Peyer's patch (tissue), 4 donors: ENCODE results near the gene TK2. TPM values are rescaled to one million over a fixed set of nuclear protein-coding genes. Genes with fewer than 3 reads are reported as not detected.

ENCODE experiments used
- DNase-seq, 3 donors: peaks; one replicate each; pipeline ENCODE4 v3.0.0-alpha.2; 2017 to 2019
- H3K27ac ChIP-seq, 4 donors: fragments of 200-600 bp; sonication (generic); one replicate each; pipeline ENCODE4 v1.5.1; 2016 to 2019
- H3K27me3 ChIP-seq, 2 donors: fragments of 200-600 bp; sonication (generic); one replicate each; pipeline ENCODE4 v1.5.1; 2019
- H3K36me3 ChIP-seq, 3 donors: fragments of 200-600 bp; sonication (generic); one replicate each; pipeline ENCODE4 v1.5.1; 2016 to 2019
- H3K4me1 ChIP-seq, 4 donors: fragments of 200-600 bp; sonication (generic); one replicate each; pipeline ENCODE4 v1.5.1; 2016 to 2019
- H3K4me3 ChIP-seq, 4 donors: fragments of 200-600 bp; sonication (generic); 1 replicate in 3 of 4; 2 replicates in 1 of 4; pipeline ENCODE4 v1.5.1; 2016 to 2019; ENCODE audit warnings: mild to moderate bottlenecking in 1 of 4
- H3K9me3 ChIP-seq, 4 donors: fragments of 200-600 bp; sonication (generic); one replicate each; pipeline ENCODE4 v1.5.1; 2016 to 2019; ENCODE audit warnings: mild to moderate bottlenecking in 1 of 4
- CTCF ChIP-seq, 6 experiments: fragments of 450-650 bp in 4 of 6; fragments of 200-600 bp in 2 of 6; sonication (generic) in 1 of 6; IDR thresholded peaks; one replicate each; pipeline ENCODE4 v1.5.1; 2017 to 2019; ENCODE audit warnings: antibody characterized with exemption in 6 of 6, mild to moderate bottlenecking in 3 of 6, moderate library complexity in 1 of 6
- POLR2A ChIP-seq, 2 donors: fragments of 450-650 bp; IDR thresholded peaks; one replicate each; pipeline ENCODE4 v1.5.1; 2017; ENCODE audit warnings: antibody characterized with exemption in 2 of 2, mild to moderate bottlenecking in 2 of 2, moderate library complexity in 2 of 2
- total RNA-seq, 4 donors: library from RNA; depleted of rRNA; stranded (reverse); fragments of >200 nt; gene quantifications; one replicate each; pipeline ENCODE4 v1.1.0, GENCODE V29; 2016

The TK2 gene
- total RNA-seq, 4 donors from 2014 or later = 22.8 to 33.1 (median 27.1) TPM

DNA sequence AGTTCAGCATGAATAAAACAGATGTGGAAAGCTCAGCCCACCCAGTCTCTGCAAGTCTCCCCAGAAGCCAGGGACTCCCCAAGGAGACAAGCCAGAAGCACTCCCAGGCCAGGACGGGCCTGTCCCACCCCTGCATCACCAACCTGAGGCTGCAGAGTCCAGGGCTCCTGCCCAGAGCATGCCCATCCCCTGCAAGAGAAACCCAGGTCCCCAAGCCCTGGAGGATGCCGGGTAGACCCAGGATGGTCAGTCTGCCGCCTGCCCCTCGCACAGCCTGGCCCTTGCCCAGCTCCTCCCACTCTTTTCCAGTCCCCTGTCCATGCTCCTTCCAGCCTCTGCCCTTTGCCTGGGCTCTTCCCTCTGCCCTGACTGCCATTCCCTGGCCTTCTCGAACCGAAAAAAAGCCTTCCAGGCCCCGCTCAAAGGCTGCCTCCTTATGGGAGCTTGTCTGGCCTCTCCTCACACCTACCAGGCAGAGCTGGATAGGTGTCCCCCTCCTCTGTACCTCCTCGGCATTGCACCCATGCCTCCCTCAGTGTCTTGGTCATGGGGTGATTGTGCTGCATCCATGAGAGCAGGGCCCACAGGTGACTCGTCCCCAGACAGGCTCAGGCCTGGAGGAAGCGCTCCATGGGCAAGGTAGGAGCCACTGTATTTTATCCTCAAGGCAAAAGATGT is 78.1 kb downstream of the TK2 start:
- Histone ChIP-seq H3K4me3 (no peak overlapping the region), H3K27ac (no peak overlapping the region), H3K36me3 (no peaks in the 10 kb centered on the region), H3K9me3 (no peaks in the 10 kb centered on the region), H3K27me3 (no peaks in the 10 kb centered on the region), H3K4me1 (no peaks in the 10 kb centered on the region)
- peak in 1 of 3 donors; percentile 34 for DNase-seq
- TF ChIP-seq POLR2A (IDR thresholded peaks at IDR 0.05) = no peak
- TF ChIP-seq CTCF (IDR thresholded peaks at IDR 0.05) = no peak

DNA sequence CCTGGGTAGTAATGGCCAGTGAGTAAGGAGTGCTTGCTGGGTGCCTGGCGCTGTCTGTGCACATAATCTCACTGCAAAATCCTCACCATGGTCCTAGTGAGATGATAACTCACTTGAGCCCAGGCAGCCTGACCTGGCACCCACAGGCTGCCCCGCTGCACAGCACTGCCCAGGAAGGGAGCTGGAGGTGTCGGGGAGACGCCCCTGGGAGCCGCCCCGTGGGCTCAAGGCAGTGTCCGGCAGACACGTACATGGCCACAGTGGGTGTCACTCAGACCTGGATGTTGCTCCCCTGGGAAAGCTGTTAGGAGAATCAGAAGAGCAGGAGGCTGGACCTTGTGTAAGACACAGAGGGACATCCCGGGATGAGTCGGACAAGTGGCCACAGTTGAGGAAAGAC is 78.7 kb downstream of the TK2 start:
- Histone ChIP-seq H3K9me3 (no peaks in the 10 kb centered on the region), H3K36me3 (no peaks in the 10 kb centered on the region), H3K27me3 (no peaks in the 10 kb centered on the region), H3K4me3 (no peak overlapping the region), H3K4me1 (no peaks in the 10 kb centered on the region), H3K27ac (no peak overlapping the region)
- TF ChIP-seq CTCF (IDR thresholded peaks at IDR 0.05) = no peak
- no peak for TF ChIP-seq POLR2A (IDR thresholded peaks at IDR 0.05)
- peak in 1 of 3 donors; percentile 28 for DNase-seq

GRCh38 chr16:66470556-66470955 is 79.4 kb downstream of the TK2 start:
- H3K4me3 ChIP-seq = no peak overlapping the region
- no peaks in the 10 kb centered on the region for H3K27me3 ChIP-seq
- H3K9me3 ChIP-seq = no peaks in the 10 kb centered on the region
- DNase-seq = peak in 1 of 3 donors; percentile 5
- H3K4me1 ChIP-seq = no peaks in the 10 kb centered on the region
- H3K27ac ChIP-seq = no peak overlapping the region
- no peaks in the 10 kb centered on the region for H3K36me3 ChIP-seq
- TF ChIP-seq POLR2A (IDR thresholded peaks at IDR 0.05) (no peak), CTCF (IDR thresholded peaks at IDR 0.05) (no peak)

GRCh38 chr16:66469947-66470546 is 79.9 kb downstream of the TK2 start:
- Histone ChIP-seq H3K27me3 (no peaks in the 10 kb centered on the region), H3K4me1 (no peaks in the 10 kb centered on the region), H3K4me3 (no peak overlapping the region), H3K9me3 (no peaks in the 10 kb centered on the region), H3K27ac (no peak overlapping the region), H3K36me3 (no peaks in the 10 kb centered on the region)
- no peak for DNase-seq
- TF ChIP-seq POLR2A (IDR thresholded peaks at IDR 0.05) = no peak
- no peak for TF ChIP-seq CTCF (IDR thresholded peaks at IDR 0.05)

GRCh38 chr16:66469291-66469946 is 80.5 kb downstream of the TK2 start:
- Histone ChIP-seq H3K27ac (no peak overlapping the region), H3K9me3 (no peaks in the 10 kb centered on the region), H3K4me1 (no peaks in the 10 kb centered on the region), H3K36me3 (no peaks in the 10 kb centered on the region), H3K27me3 (no peaks in the 10 kb centered on the region), H3K4me3 (no peak overlapping the region)
- TF ChIP-seq POLR2A (IDR thresholded peaks at IDR 0.05) (no peak), CTCF (IDR thresholded peaks at IDR 0.05) (no peak)
- DNase-seq = peak in 1 of 3 donors; percentile 32
